DND-41 (cell line): Measurements from ENCODE around the gene FASN.
A peak's percentile ranks its signal among the peaks of the same experiment; 100 is the strongest.
"Not testable (repeated sequence)": the region's sequence is repeated elsewhere in the genome, so short reads cannot be mapped to it uniquely, and the experiment has no call there.

Experiments
- ATAC-seq: fragments of 200-7000 bp; cut with Tn5 transposase; 3 replicates; pipeline ENCODE4 v1.9.1; 2021; ENCODE audit warnings: low read depth; ENCODE audit not compliant: insufficient read depth
- DNase-seq: peaks from one replicate; pipeline ENCODE4 v3.0.0-alpha.2; 2020
- H2AFZ ChIP-seq: 2 replicates; pipeline ENCODE4 v1.6.0; 2012; ENCODE audit warnings: low read depth, low read length
- H3K27ac ChIP-seq: 2 replicates; pipeline ENCODE4 v1.5.1; 2012; ENCODE audit warnings: low read length, inconsistent platforms
- H3K27me3 ChIP-seq: fragments of 200-600 bp; sonication (generic); 2 replicates; pipeline ENCODE4 v1.6.0; 2012; ENCODE audit warnings: low read length, mild to moderate bottlenecking, inconsistent platforms; ENCODE audit not compliant: insufficient read depth, poor library complexity
- H3K36me3 ChIP-seq: 2 replicates; pipeline ENCODE4 v1.5.1; 2012; ENCODE audit warnings: low read length, inconsistent platforms; ENCODE audit not compliant: insufficient read depth
- H3K4me1 ChIP-seq: 2 replicates; pipeline ENCODE4 v1.5.1; 2012; ENCODE audit warnings: mild to moderate bottlenecking, low read length; ENCODE audit not compliant: insufficient read depth
- H3K4me2 ChIP-seq: 2 replicates; pipeline ENCODE4 v1.6.0; 2012; ENCODE audit warnings: mild to moderate bottlenecking, moderate library complexity, low read length, inconsistent platforms; ENCODE audit not compliant: insufficient read depth
- H3K4me3 ChIP-seq, 2 experiments: fragments of 200-600 bp in 1 of 2; shearing (Covaris generic) in 1 of 2; 2 replicates each; pipeline ENCODE4 v1.5.1; 2012 to 2016; ENCODE audit warnings: inconsistent platforms in 2 of 2, low read length in 2 of 2, mild to moderate bottlenecking in 2 of 2, low read depth in 1 of 2, moderate library complexity in 1 of 2
- H3K79me2 ChIP-seq: 2 replicates; pipeline ENCODE4 v1.6.0; 2012; ENCODE audit warnings: low read length, inconsistent platforms; ENCODE audit not compliant: insufficient read depth
- H3K9ac ChIP-seq: 2 replicates; pipeline ENCODE4 v1.6.0; 2012; ENCODE audit warnings: low read depth, mild to moderate bottlenecking, inconsistent platforms, low read length, moderate library complexity
- H3K9me3 ChIP-seq: 2 replicates; pipeline ENCODE4 v1.5.1; 2012; ENCODE audit warnings: low read length, moderate library complexity, mild to moderate bottlenecking, inconsistent platforms; ENCODE audit not compliant: insufficient read depth, severe bottlenecking
- H4K20me1 ChIP-seq: 2 replicates; pipeline ENCODE4 v1.6.0; 2012; ENCODE audit warnings: low read length; ENCODE audit not compliant: insufficient read depth
- EZH2 ChIP-seq: IDR thresholded peaks from 3 replicates; pipeline ENCODE4 v1.6.1; 2012; ENCODE audit warnings: borderline replicate concordance, low read depth, mild to moderate bottlenecking, moderate library complexity, low read length, inconsistent platforms; ENCODE audit not compliant: severe bottlenecking
- TF ChIP-seq, protein P1 (sequence below): IDR thresholded peaks from 2 replicates; pipeline ENCODE4 v1.5.1; 2012; ENCODE audit warnings: borderline replicate concordance, low read length, moderate library complexity, mild to moderate bottlenecking; ENCODE audit not compliant: poor library complexity, severe bottlenecking; ENCODE audit errors: extremely low read depth

FASN gene

GRCh38 chr17:82039695-82040299 lies 58.2 kb downstream of the FASN start:
- Histone ChIP-seq H3K36me3 (peaks cover 18% of the 10 kb centered on the region), H3K79me2 (peaks cover 11% of the 10 kb centered on the region), H3K9me3 (no peaks in the 10 kb centered on the region), H3K9ac (no peak overlapping the region), H3K27me3 (no peaks in the 10 kb centered on the region), H3K4me1 (peaks cover 23% of the 10 kb centered on the region), H4K20me1 (peaks cover 18% of the 10 kb centered on the region), H3K4me2 (no peak overlapping the region), H2AFZ (no peak overlapping the region), H3K27ac (no peak overlapping the region), H3K4me3 (no peak overlapping the region)
- TF ChIP-seq EZH2 = no peak
- TF ChIP-seq, protein P1, sequence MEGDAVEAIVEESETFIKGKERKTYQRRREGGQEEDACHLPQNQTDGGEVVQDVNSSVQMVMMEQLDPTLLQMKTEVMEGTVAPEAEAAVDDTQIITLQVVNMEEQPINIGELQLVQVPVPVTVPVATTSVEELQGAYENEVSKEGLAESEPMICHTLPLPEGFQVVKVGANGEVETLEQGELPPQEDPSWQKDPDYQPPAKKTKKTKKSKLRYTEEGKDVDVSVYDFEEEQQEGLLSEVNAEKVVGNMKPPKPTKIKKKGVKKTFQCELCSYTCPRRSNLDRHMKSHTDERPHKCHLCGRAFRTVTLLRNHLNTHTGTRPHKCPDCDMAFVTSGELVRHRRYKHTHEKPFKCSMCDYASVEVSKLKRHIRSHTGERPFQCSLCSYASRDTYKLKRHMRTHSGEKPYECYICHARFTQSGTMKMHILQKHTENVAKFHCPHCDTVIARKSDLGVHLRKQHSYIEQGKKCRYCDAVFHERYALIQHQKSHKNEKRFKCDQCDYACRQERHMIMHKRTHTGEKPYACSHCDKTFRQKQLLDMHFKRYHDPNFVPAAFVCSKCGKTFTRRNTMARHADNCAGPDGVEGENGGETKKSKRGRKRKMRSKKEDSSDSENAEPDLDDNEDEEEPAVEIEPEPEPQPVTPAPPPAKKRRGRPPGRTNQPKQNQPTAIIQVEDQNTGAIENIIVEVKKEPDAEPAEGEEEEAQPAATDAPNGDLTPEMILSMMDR = no peak
- no peak for DNase-seq
- ATAC-seq = no peak

GRCh38 chr17:82038796-82039409 lies 59.1 kb downstream of the FASN start:
- not testable (repeated sequence) for DNase-seq

GRCh38 chr17:82037889-82038195 lies 60.2 kb downstream of the FASN start:
- peak overlapping the region; percentile 74 for H3K9ac ChIP-seq
- H3K36me3 ChIP-seq = peaks cover 28% of the 10 kb centered on the region
- peak overlapping the region; percentile 99 for H2AFZ ChIP-seq
- DNase-seq (no peak), ATAC-seq (no peak)
- H3K9me3 ChIP-seq = no peaks in the 10 kb centered on the region
- TF ChIP-seq EZH2 = no peak
- TF ChIP-seq, protein P1 = no peak
- H3K27me3 ChIP-seq = no peaks in the 10 kb centered on the region
- peak overlapping the region; percentile 85 for H3K4me2 ChIP-seq
- H3K79me2 ChIP-seq = peaks cover 11% of the 10 kb centered on the region
- H3K4me3 ChIP-seq = peak overlapping the region in 1 of 2 experiments; percentile 68; a peak in 2 of 4 replicates
- peaks cover 26% of the 10 kb centered on the region for H3K4me1 ChIP-seq
- H4K20me1 ChIP-seq = peaks cover 26% of the 10 kb centered on the region
- peak overlapping the region; percentile 71 for H3K27ac ChIP-seq

More at GRCh38 chr17:82038796-82039409, 59.1 kb downstream of the FASN start:
- not testable (repeated sequence) for H3K4me3 ChIP-seq, H3K9ac ChIP-seq, H2AFZ ChIP-seq, H3K4me2 ChIP-seq, ATAC-seq, H3K9me3 ChIP-seq, H3K27me3 ChIP-seq, H3K27ac ChIP-seq
- peaks cover 23% of the 10 kb centered on the region for H3K4me1 ChIP-seq
- peaks cover 11% of the 10 kb centered on the region for H3K79me2 ChIP-seq
- peaks cover 23% of the 10 kb centered on the region for H3K36me3 ChIP-seq
- H4K20me1 ChIP-seq = peaks cover 21% of the 10 kb centered on the region

DNA sequence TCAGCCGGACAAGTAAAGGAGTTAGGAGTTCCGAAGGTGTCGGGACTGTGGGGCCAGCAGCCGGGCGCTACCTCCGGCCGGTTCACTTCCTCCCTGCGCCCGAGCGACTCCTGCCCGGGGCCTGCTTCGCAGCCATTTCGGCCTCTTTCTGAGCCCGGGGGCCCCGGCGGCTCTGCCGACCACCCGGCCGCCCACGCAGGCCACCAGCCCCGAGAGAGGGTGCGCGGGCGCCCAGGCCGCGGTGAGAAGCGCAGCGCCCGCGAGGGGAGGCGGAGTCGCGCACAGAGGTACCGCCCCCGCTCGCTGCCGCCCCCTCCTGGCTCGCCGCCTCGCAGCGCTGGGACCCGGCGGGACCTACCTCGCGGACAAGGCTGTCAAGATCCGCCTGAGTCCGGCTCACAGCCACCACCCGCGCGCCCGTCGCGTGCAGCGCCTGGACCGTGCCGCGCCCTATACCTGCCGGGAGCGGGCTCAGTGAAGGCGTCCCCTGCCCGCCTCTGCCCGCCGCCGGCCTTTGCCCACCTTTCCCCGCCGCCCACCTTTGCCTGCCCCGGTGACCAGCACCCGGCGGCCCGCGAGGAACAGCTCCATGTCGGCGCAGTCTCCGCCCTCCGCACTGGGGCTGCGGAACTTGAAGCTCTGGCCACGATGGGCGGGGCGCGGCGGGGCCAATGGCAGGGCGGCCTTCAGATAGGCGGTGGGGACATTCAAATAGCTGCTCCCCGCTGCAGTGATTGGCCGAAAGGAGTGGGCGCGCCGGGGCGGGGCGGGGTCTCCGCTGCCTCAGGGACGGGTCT lies 60.7 kb downstream of the FASN start, which contains the start of gene DCXR:
Gene DCXR, minus strand, starts transcription at position 606 of the 797 bp plus-strand sequence. Its CDS starts 15 bp downstream, at position 591.
- H3K9me3 ChIP-seq = no peaks in the 10 kb centered on the region
- H3K27me3 ChIP-seq = no peaks in the 10 kb centered on the region
- TF ChIP-seq, protein P1 = peak; percentile 93
- no peak for TF ChIP-seq EZH2
- DNase-seq (peak; percentile 98), ATAC-seq (peak; percentile 94)
- peaks cover 16% of the 10 kb centered on the region for H3K79me2 ChIP-seq
- peaks cover 28% of the 10 kb centered on the region for H3K36me3 ChIP-seq
- peak within 1 kb of the TSS; percentile 99 for H2AFZ ChIP-seq
- peaks cover 31% of the 10 kb centered on the region for H3K4me1 ChIP-seq
- H3K9ac ChIP-seq = peak within 1 kb of the TSS; percentile 74
- H3K4me2 ChIP-seq = peak within 1 kb of the TSS; percentile 85
- peak within 1 kb of the TSS; percentile 77 for H3K27ac ChIP-seq
- H3K4me3 ChIP-seq = peak within 1 kb of the TSS; percentile 67 to 68
- peaks cover 29% of the 10 kb centered on the region for H4K20me1 ChIP-seq
